Measurements from ENCODE around the gene SLC17A4. TPM values are rescaled to one million over a fixed set of nuclear protein-coding genes. Genes with fewer than 3 reads are reported as not detected.

The SLC17A4 gene
- total RNA-seq, 4 donors from 2014 or later: 6.0 to 137 (median 62.1) TPM

GRCh38 chr6:25830458-25830857, 75.9 kb downstream of the SLC17A4 start:
- Histone ChIP-seq H3K9me3 (no peaks in the 10 kb centered on the region), H3K4me3 (no peak overlapping the region), H3K27me3 (no peaks in the 10 kb centered on the region), H3K36me3 (no peaks in the 10 kb centered on the region), H3K4me1 (no peaks in the 10 kb centered on the region), H3K27ac (no peak overlapping the region)
- no peak for DNase-seq
- intact Hi-C loops (cut with DNase I; ENCODE audit: low total_unique reads) (no loop called here), in situ Hi-C loops (cut with MboI; ENCODE audit: low pct_ligation_motif_present in 1 of 4, low pct_unique_long_range_greater_than_20kb in 1 of 4, low sequenced_read_pairs in 3 of 4) (no loop called here)
- WGBS, 2 donors (ENCODE audit: low coverage in 1 of 2): 66 to 83% methylated on average over 3 to 4 of the region's 4 CpGs
- TF ChIP-seq POLR2AphosphoS5 (IDR thresholded peaks at IDR 0.05) (no peak), CTCF (IDR thresholded peaks at IDR 0.05) (no peak), EP300 (IDR thresholded peaks at IDR 0.05; ENCODE audit: low read depth) (no peak), POLR2A (IDR thresholded peaks at IDR 0.05) (no peak)

Other genes with a start within 250 kb of the SLC17A4 start
- gene SCGN, start 102.5 kb upstream of the SLC17A4 start, total RNA-seq: 10 to 100 TPM in 1 of 4 donors, 1 to 10 TPM in 3; 3.6 to 13.0 (median 5.0) TPM
- gene SLC17A1, start 77.3 kb downstream of the SLC17A4 start, total RNA-seq: not detected
- gene SLC17A3, start 119.5 kb downstream of the SLC17A4 start, total RNA-seq: not detected
- gene SLC17A2, start 175.9 kb downstream of the SLC17A4 start, total RNA-seq: not detected
- 10 to 100 TPM in 2 of 4 donors, 1 to 10 TPM in 2; 9.4 to 14.4 (median 9.9) TPM for gene TRIM38, start 208.1 kb downstream of the SLC17A4 start, total RNA-seq